ENCODE measurements around the gene EGFLAM. TPM values are rescaled to one million over a fixed set of nuclear protein-coding genes. Genes with fewer than 3 reads are reported as not detected.

The EGFLAM gene
- total and polyA plus RNA-seq, 4 donors = 13.1 to 124 (median 34.7) TPM

- Histone ChIP-seq H3K4me1 (ENCODE audit: control insufficient read depth, insufficient read depth, low read length) (peaks cover 23% of the 10 kb centered on the region), H3K4me3 (ENCODE audit: low read depth, low read length) (peak overlapping the region; percentile 66), H3K9me3 (ENCODE audit: control insufficient read depth, insufficient read depth, low read length) (no peaks in the 10 kb centered on the region), H3K36me3 (ENCODE audit: control insufficient read depth, insufficient read depth, low read length) (no peaks in the 10 kb centered on the region), H3K27ac (ENCODE audit: low read depth, low read length) (peak overlapping the region; percentile 76), H3K27me3 (ENCODE audit: control insufficient read depth, insufficient read depth, low read length) (peaks cover 37% of the 10 kb centered on the region)
- WGBS (ENCODE audit: insufficient coverage) = 0% methylated on average over 2 of the region's 13 CpGs
- peak in 1 of 6 donors; percentile 19 for DNase-seq (ENCODE audit: low read depth in 4 of 6, low spot score in 6 of 6)
Measured at GRCh38 chr5:38259062-38259808, 876 bp downstream of the EGFLAM start.

GRCh38 chr5:38259809-38260160 lies 1.4 kb downstream of the EGFLAM start:
- peaks cover 37% of the 10 kb centered on the region for H3K27me3 ChIP-seq (ENCODE audit: control insufficient read depth, insufficient read depth, low read length)
- H3K4me3 ChIP-seq (ENCODE audit: low read depth, low read length) = peak overlapping the region; percentile 66

GRCh38 chr5:38263983-38264382 lies 5.6 kb downstream of the EGFLAM start:
- peaks cover 5% of the 10 kb centered on the region for H3K4me1 ChIP-seq (ENCODE audit: control insufficient read depth, insufficient read depth, low read length)
- DNase-seq (ENCODE audit: low read depth in 4 of 6, low spot score in 6 of 6) = no peak
- peaks cover 6% of the 10 kb centered on the region for H3K27me3 ChIP-seq (ENCODE audit: control insufficient read depth, insufficient read depth, low read length)
- 43% methylated on average over 1 of the region's 6 CpGs for WGBS (ENCODE audit: insufficient coverage)
- no peak overlapping the region for H3K27ac ChIP-seq (ENCODE audit: low read depth, low read length)
- H3K4me3 ChIP-seq (ENCODE audit: low read depth, low read length) = no peak overlapping the region
- H3K9me3 ChIP-seq (ENCODE audit: control insufficient read depth, insufficient read depth, low read length) = no peaks in the 10 kb centered on the region
- H3K36me3 ChIP-seq (ENCODE audit: control insufficient read depth, insufficient read depth, low read length) = no peaks in the 10 kb centered on the region

More at GRCh38 chr5:38259809-38260160, 1.4 kb downstream of the EGFLAM start:
- Histone ChIP-seq H3K4me1 (ENCODE audit: control insufficient read depth, insufficient read depth, low read length) (peaks cover 23% of the 10 kb centered on the region), H3K9me3 (ENCODE audit: control insufficient read depth, insufficient read depth, low read length) (no peaks in the 10 kb centered on the region), H3K36me3 (ENCODE audit: control insufficient read depth, insufficient read depth, low read length) (no peaks in the 10 kb centered on the region), H3K27ac (ENCODE audit: low read depth, low read length) (no peak overlapping the region)
- no peak for DNase-seq (ENCODE audit: low read depth in 4 of 6, low spot score in 6 of 6)
- 72% methylated on average over 6 of the region's 6 CpGs for WGBS (ENCODE audit: insufficient coverage)

GRCh38 chr5:38265546-38266179 lies 7.3 kb downstream of the EGFLAM start:
- no peak overlapping the region for H3K4me3 ChIP-seq (ENCODE audit: low read depth, low read length)
- no peaks in the 10 kb centered on the region for H3K36me3 ChIP-seq (ENCODE audit: control insufficient read depth, insufficient read depth, low read length)
- H3K27ac ChIP-seq (ENCODE audit: low read depth, low read length) = no peak overlapping the region
- 27% methylated on average over 10 of the region's 13 CpGs for WGBS (ENCODE audit: insufficient coverage)
- H3K4me1 ChIP-seq (ENCODE audit: control insufficient read depth, insufficient read depth, low read length) = peaks cover 5% of the 10 kb centered on the region
- peaks cover 2% of the 10 kb centered on the region for H3K27me3 ChIP-seq (ENCODE audit: control insufficient read depth, insufficient read depth, low read length)
- H3K9me3 ChIP-seq (ENCODE audit: control insufficient read depth, insufficient read depth, low read length) = no peaks in the 10 kb centered on the region
- peak in 5 of 6 donors; percentile 43 to 90 (median 54) for DNase-seq (ENCODE audit: low read depth in 4 of 6, low spot score in 6 of 6)

- WGBS (ENCODE audit: insufficient coverage) = 67% methylated on average over 1 of the region's 2 CpGs
- peak in 1 of 6 donors; percentile 43 for DNase-seq (ENCODE audit: low read depth in 4 of 6, low spot score in 6 of 6)
- Histone ChIP-seq H3K9me3 (ENCODE audit: control insufficient read depth, insufficient read depth, low read length) (no peaks in the 10 kb centered on the region), H3K27ac (ENCODE audit: low read depth, low read length) (no peak overlapping the region), H3K36me3 (ENCODE audit: control insufficient read depth, insufficient read depth, low read length) (no peaks in the 10 kb centered on the region), H3K4me1 (ENCODE audit: control insufficient read depth, insufficient read depth, low read length) (peaks cover 5% of the 10 kb centered on the region), H3K4me3 (ENCODE audit: low read depth, low read length) (no peak overlapping the region), H3K27me3 (ENCODE audit: control insufficient read depth, insufficient read depth, low read length) (peaks cover 2% of the 10 kb centered on the region)
Measured at GRCh38 chr5:38267372-38267771, 9.0 kb downstream of the EGFLAM start.

GRCh38 chr5:38273626-38274025 lies 15.3 kb downstream of the EGFLAM start:
- no peak overlapping the region for H3K4me3 ChIP-seq (ENCODE audit: low read depth, low read length)
- H3K27ac ChIP-seq (ENCODE audit: low read depth, low read length) = no peak overlapping the region
- H3K9me3 ChIP-seq (ENCODE audit: control insufficient read depth, insufficient read depth, low read length) = peaks cover 4% of the 10 kb centered on the region
- H3K4me1 ChIP-seq (ENCODE audit: control insufficient read depth, insufficient read depth, low read length) = no peaks in the 10 kb centered on the region
- H3K36me3 ChIP-seq (ENCODE audit: control insufficient read depth, insufficient read depth, low read length) = no peaks in the 10 kb centered on the region
- 75% methylated on average over 1 of the region's 3 CpGs for WGBS (ENCODE audit: insufficient coverage)
- DNase-seq (ENCODE audit: low read depth in 4 of 6, low spot score in 6 of 6) = no peak
- H3K27me3 ChIP-seq (ENCODE audit: control insufficient read depth, insufficient read depth, low read length) = no peaks in the 10 kb centered on the region

GRCh38 chr5:38274370-38274769 lies 16.0 kb downstream of the EGFLAM start:
- H3K4me3 ChIP-seq (ENCODE audit: low read depth, low read length) = no peak overlapping the region
- H3K9me3 ChIP-seq (ENCODE audit: control insufficient read depth, insufficient read depth, low read length) = peaks cover 4% of the 10 kb centered on the region
- H3K27me3 ChIP-seq (ENCODE audit: control insufficient read depth, insufficient read depth, low read length) = no peaks in the 10 kb centered on the region
- H3K4me1 ChIP-seq (ENCODE audit: control insufficient read depth, insufficient read depth, low read length) = no peaks in the 10 kb centered on the region
- no peaks in the 10 kb centered on the region for H3K36me3 ChIP-seq (ENCODE audit: control insufficient read depth, insufficient read depth, low read length)
- H3K27ac ChIP-seq (ENCODE audit: low read depth, low read length) = no peak overlapping the region
- WGBS (ENCODE audit: insufficient coverage) = no CpG with 5 or more reads among the region's 1 CpG
- no peak for DNase-seq (ENCODE audit: low read depth in 4 of 6, low spot score in 6 of 6)

GRCh38 chr5:38284384-38284783 lies 26.0 kb downstream of the EGFLAM start:
- no peak overlapping the region for H3K27ac ChIP-seq (ENCODE audit: low read depth, low read length)
- H3K27me3 ChIP-seq (ENCODE audit: control insufficient read depth, insufficient read depth, low read length) = no peaks in the 10 kb centered on the region
- no peak overlapping the region for H3K4me3 ChIP-seq (ENCODE audit: low read depth, low read length)
- H3K36me3 ChIP-seq (ENCODE audit: control insufficient read depth, insufficient read depth, low read length) = no peaks in the 10 kb centered on the region
- no peaks in the 10 kb centered on the region for H3K4me1 ChIP-seq (ENCODE audit: control insufficient read depth, insufficient read depth, low read length)
- DNase-seq (ENCODE audit: low read depth in 4 of 6, low spot score in 6 of 6) = no peak
- no peaks in the 10 kb centered on the region for H3K9me3 ChIP-seq (ENCODE audit: control insufficient read depth, insufficient read depth, low read length)

- H3K4me1 ChIP-seq (ENCODE audit: control insufficient read depth, insufficient read depth, low read length) = no peaks in the 10 kb centered on the region
- H3K4me3 ChIP-seq (ENCODE audit: low read depth, low read length) = no peak overlapping the region
- H3K36me3 ChIP-seq (ENCODE audit: control insufficient read depth, insufficient read depth, low read length) = no peaks in the 10 kb centered on the region
- H3K27me3 ChIP-seq (ENCODE audit: control insufficient read depth, insufficient read depth, low read length) = no peaks in the 10 kb centered on the region
- no peak for DNase-seq (ENCODE audit: low read depth in 4 of 6, low spot score in 6 of 6)
- WGBS (ENCODE audit: insufficient coverage) = no CpG with 5 or more reads among the region's 2 CpGs
- H3K9me3 ChIP-seq (ENCODE audit: control insufficient read depth, insufficient read depth, low read length) = no peaks in the 10 kb centered on the region
- H3K27ac ChIP-seq (ENCODE audit: low read depth, low read length) = no peak overlapping the region
Measured at GRCh38 chr5:38285226-38285625, 26.9 kb downstream of the EGFLAM start.

GRCh38 chr5:38286002-38286401 lies 27.6 kb downstream of the EGFLAM start:
- no peaks in the 10 kb centered on the region for H3K27me3 ChIP-seq (ENCODE audit: control insufficient read depth, insufficient read depth, low read length)

More at GRCh38 chr5:38286002-38286401, 27.6 kb downstream of the EGFLAM start:
- Histone ChIP-seq H3K27ac (ENCODE audit: low read depth, low read length) (no peak overlapping the region), H3K36me3 (ENCODE audit: control insufficient read depth, insufficient read depth, low read length) (no peaks in the 10 kb centered on the region), H3K4me1 (ENCODE audit: control insufficient read depth, insufficient read depth, low read length) (no peaks in the 10 kb centered on the region), H3K4me3 (ENCODE audit: low read depth, low read length) (no peak overlapping the region), H3K9me3 (ENCODE audit: control insufficient read depth, insufficient read depth, low read length) (no peaks in the 10 kb centered on the region)
- DNase-seq (ENCODE audit: low read depth in 4 of 6, low spot score in 6 of 6) = no peak
- 100% methylated on average over 1 of the region's 4 CpGs for WGBS (ENCODE audit: insufficient coverage)
